Neural cell (in vitro differentiated cells): ENCODE results near the gene PPHLN1.

Source experiments
- POLR2AphosphoS5 ChIP-seq: IDR thresholded peaks from 2 replicates; pipeline ENCODE4 v1.6.1; 2012
- SMC3 ChIP-seq: fragments of 450-650 bp; conservative IDR thresholded peaks from 2 replicates; pipeline ENCODE4 v1.6.1; 2014; ENCODE audit warnings: antibody characterized with exemption, mild to moderate bottlenecking, moderate library complexity; ENCODE audit not compliant: poor library complexity
- TF ChIP-seq, protein P1 (sequence below): fragments of 450-650 bp; IDR thresholded peaks from 2 replicates; pipeline ENCODE4 v1.5.1; 2014; ENCODE audit warnings: antibody characterized with exemption, mild to moderate bottlenecking, moderate library complexity; ENCODE audit not compliant: poor library complexity, severe bottlenecking

- TF ChIP-seq, protein P1, sequence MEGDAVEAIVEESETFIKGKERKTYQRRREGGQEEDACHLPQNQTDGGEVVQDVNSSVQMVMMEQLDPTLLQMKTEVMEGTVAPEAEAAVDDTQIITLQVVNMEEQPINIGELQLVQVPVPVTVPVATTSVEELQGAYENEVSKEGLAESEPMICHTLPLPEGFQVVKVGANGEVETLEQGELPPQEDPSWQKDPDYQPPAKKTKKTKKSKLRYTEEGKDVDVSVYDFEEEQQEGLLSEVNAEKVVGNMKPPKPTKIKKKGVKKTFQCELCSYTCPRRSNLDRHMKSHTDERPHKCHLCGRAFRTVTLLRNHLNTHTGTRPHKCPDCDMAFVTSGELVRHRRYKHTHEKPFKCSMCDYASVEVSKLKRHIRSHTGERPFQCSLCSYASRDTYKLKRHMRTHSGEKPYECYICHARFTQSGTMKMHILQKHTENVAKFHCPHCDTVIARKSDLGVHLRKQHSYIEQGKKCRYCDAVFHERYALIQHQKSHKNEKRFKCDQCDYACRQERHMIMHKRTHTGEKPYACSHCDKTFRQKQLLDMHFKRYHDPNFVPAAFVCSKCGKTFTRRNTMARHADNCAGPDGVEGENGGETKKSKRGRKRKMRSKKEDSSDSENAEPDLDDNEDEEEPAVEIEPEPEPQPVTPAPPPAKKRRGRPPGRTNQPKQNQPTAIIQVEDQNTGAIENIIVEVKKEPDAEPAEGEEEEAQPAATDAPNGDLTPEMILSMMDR = no peak
- TF ChIP-seq POLR2AphosphoS5 (no peak), SMC3 (no peak)
Measured at GRCh38 chr12:42385326-42385841, 59.4 kb downstream of the PPHLN1 start.
